ENCODE measurements around the gene TRAPPC4. TPM values are rescaled to one million over a fixed set of nuclear protein-coding genes. Genes with fewer than 3 reads are reported as not detected.

Gene TRAPPC4
- polyA plus RNA-seq, 5 donors: 67.9 to 96.9 (median 72.4) TPM

DNA sequence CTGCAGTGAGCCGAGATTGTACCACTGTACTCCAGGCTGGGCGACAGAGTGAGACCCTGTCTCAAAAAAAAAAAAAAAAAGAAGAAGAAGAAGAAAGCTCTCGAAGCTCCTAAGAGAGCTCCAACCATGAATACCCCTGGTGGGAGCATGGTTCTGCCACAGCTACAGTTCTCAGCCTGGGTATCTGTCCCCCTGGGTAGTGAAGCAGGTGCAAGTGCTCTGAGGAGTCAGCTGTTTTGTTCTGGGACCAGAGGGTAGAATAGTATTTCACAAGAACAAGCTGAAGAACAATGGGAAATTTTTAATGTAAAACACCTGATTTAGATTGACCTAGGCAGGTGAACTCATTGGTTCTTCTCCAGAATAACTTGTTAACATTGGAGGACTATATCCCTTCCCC is 42.7 kb downstream of the TRAPPC4 start:
- DNase-seq: no peak

- no peak for DNase-seq
Measured at GRCh38 chr11:119062779-119063178, 44.2 kb downstream of the TRAPPC4 start.

DNA sequence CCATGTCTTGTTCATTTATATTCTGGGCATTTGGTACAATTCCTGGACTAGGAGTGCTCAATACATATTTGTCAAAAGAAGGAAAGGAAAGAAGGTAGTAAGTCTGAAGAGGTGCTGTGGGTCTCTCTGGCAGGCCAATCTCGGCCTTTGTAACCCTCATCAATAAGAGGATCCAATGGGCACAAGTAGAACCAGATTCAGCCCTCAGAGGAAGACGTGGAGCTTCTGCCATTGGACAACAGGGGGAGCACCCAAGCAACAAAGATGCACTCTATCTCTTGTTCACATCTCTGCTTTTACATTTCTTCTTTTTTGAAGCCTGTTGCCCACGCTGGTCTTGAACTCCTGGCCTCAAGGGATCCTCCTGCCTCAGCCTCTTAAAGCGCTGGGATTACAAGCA is 46.8 kb downstream of the TRAPPC4 start:
- no peak for DNase-seq

DNA sequence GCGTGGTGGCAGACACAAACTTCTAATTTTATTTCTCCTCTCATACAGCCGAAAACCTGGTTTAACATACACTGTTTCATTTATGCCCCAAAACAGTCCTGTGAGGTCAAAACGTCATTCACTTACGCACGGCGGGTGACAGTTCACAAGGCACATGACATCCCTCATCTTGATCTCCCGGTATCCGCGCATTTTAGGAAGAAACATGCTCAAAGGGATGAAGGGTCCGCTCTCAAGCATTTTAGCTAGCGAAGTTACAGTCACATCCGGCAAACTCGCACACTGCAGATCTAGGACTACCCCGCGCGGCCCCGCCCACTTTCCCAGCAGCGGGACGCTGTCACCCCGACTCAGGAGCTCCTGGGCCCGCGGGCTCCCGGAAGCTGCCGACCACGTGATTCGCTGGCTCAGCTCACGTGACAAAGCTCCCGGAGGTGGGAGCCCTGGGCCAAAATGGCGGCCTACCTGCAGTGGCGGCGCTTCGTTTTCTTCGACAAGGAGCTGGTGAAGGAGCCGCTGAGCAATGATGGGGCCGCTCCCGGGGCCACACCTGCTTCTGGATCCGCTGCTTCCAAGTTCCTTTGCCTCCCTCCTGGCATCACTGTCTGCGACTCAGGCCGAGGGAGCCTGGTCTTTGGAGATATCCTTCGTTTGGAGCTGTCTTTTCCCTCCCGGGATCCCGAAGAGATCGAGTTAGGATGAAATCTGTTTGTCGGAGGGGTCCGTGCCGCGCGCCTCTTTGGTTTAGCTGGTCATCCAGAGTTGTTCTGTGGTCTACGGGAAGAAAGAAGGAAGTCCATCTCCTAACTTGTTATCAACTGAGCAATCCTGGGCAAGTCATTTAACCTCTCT is 49.0 kb downstream of the TRAPPC4 start, which contains the start of gene VPS11:
Gene VPS11, plus strand, starts transcription at position 448 of the 852 bp plus-strand sequence. Its CDS starts 6 bp downstream, at position 454.
- peak; percentile 94 to 96 for DNase-seq

Other genes starting within 250 kb of the TRAPPC4 start
- gene DDX6, start 227.6 kb upstream of the TRAPPC4 start, polyA plus RNA-seq (ENCODE audit: insufficient read depth in 1 of 5, insufficient read length in 5 of 5, low replicate concordance in 1 of 5): 100 to 1,000 TPM in 4 of 5 donors, 10 to 100 TPM in 1; 96.5 to 140 (median 127) TPM
- not detected for gene CXCR5, start 134.9 kb upstream of the TRAPPC4 start, polyA plus RNA-seq (ENCODE audit: insufficient read depth in 1 of 5, insufficient read length in 5 of 5, low replicate concordance in 1 of 5)
- gene BCL9L, start 92.8 kb upstream of the TRAPPC4 start, polyA plus RNA-seq (ENCODE audit: insufficient read depth in 1 of 5, insufficient read length in 5 of 5, low replicate concordance in 1 of 5): 10 to 100 TPM; 27.4 to 65.1 (median 52.0) TPM
- gene UPK2, start 62.5 kb upstream of the TRAPPC4 start, polyA plus RNA-seq (ENCODE audit: insufficient read depth in 1 of 5, insufficient read length in 5 of 5, low replicate concordance in 1 of 5): 1 to 10 TPM; 1.9 to 3.8 (median 3.4) TPM
- gene FOXR1, start 47.0 kb upstream of the TRAPPC4 start, polyA plus RNA-seq (ENCODE audit: insufficient read depth in 1 of 5, insufficient read length in 5 of 5, low replicate concordance in 1 of 5): under 1 TPM in 2 of 5 donors, not detected in 3; 0.10 to 0.27 TPM
- gene CENATAC, start 20.6 kb upstream of the TRAPPC4 start, polyA plus RNA-seq (ENCODE audit: insufficient read depth in 1 of 5, insufficient read length in 5 of 5, low replicate concordance in 1 of 5): 10 to 100 TPM; 31.7 to 44.6 (median 38.3) TPM
- gene RPS25, start 423 bp upstream of the TRAPPC4 start, polyA plus RNA-seq (ENCODE audit: insufficient read depth in 1 of 5, insufficient read length in 5 of 5, low replicate concordance in 1 of 5): 1,000 to 10,000 TPM; 1,442 to 1,768 (median 1,521) TPM
- gene SLC37A4, start 12.1 kb downstream of the TRAPPC4 start, polyA plus RNA-seq (ENCODE audit: insufficient read depth in 1 of 5, insufficient read length in 5 of 5, low replicate concordance in 1 of 5): 10 to 100 TPM; 23.1 to 30.1 (median 24.3) TPM
- 10 to 100 TPM; 62.2 to 92.3 (median 70.6) TPM for gene HYOU1, start 38.4 kb downstream of the TRAPPC4 start, polyA plus RNA-seq (ENCODE audit: insufficient read depth in 1 of 5, insufficient read length in 5 of 5, low replicate concordance in 1 of 5)
- gene VPS11, start 49.1 kb downstream of the TRAPPC4 start, polyA plus RNA-seq (ENCODE audit: insufficient read depth in 1 of 5, insufficient read length in 5 of 5, low replicate concordance in 1 of 5): 10 to 100 TPM; 49.5 to 61.1 (median 54.0) TPM
- 10 to 100 TPM; 21.9 to 33.8 (median 25.8) TPM for gene HMBS, start 66.1 kb downstream of the TRAPPC4 start, polyA plus RNA-seq (ENCODE audit: insufficient read depth in 1 of 5, insufficient read length in 5 of 5, low replicate concordance in 1 of 5)
- 10 to 100 TPM; 45.2 to 54.4 (median 51.1) TPM for gene DPAGT1, start 83.1 kb downstream of the TRAPPC4 start, polyA plus RNA-seq (ENCODE audit: insufficient read depth in 1 of 5, insufficient read length in 5 of 5, low replicate concordance in 1 of 5)
- gene C2CD2L, start 88.6 kb downstream of the TRAPPC4 start, polyA plus RNA-seq (ENCODE audit: insufficient read depth in 1 of 5, insufficient read length in 5 of 5, low replicate concordance in 1 of 5): 1 to 10 TPM; 6.2 to 9.8 (median 9.0) TPM
- gene HINFP, start 102.8 kb downstream of the TRAPPC4 start, polyA plus RNA-seq (ENCODE audit: insufficient read depth in 1 of 5, insufficient read length in 5 of 5, low replicate concordance in 1 of 5): 10 to 100 TPM; 31.5 to 44.4 (median 36.4) TPM
- gene ABCG4, start 130.3 kb downstream of the TRAPPC4 start, polyA plus RNA-seq (ENCODE audit: insufficient read depth in 1 of 5, insufficient read length in 5 of 5, low replicate concordance in 1 of 5): 1 to 10 TPM; 1.0 to 1.4 (median 1.2) TPM
- gene NLRX1, start 150.0 kb downstream of the TRAPPC4 start, polyA plus RNA-seq (ENCODE audit: insufficient read depth in 1 of 5, insufficient read length in 5 of 5, low replicate concordance in 1 of 5): 10 to 100 TPM in 2 of 5 donors, 1 to 10 TPM in 3; 9.5 to 14.4 (median 9.9) TPM
- gene NHERF4, start 166.7 kb downstream of the TRAPPC4 start, polyA plus RNA-seq (ENCODE audit: insufficient read depth in 1 of 5, insufficient read length in 5 of 5, low replicate concordance in 1 of 5): 1 to 10 TPM in 3 of 5 donors, under 1 TPM in 2; 0.38 to 1.3 (median 1.1) TPM
- gene CBL, start 187.6 kb downstream of the TRAPPC4 start, polyA plus RNA-seq (ENCODE audit: insufficient read depth in 1 of 5, insufficient read length in 5 of 5, low replicate concordance in 1 of 5): 10 to 100 TPM; 16.1 to 22.8 (median 20.5) TPM

Measured in right lung (tissue), 5 donors.